ENCODE results near the gene LRP2BP. TPM values are rescaled to one million over a fixed set of nuclear protein-coding genes. Genes with fewer than 3 reads are reported as not detected.

The LRP2BP gene
- total RNA-seq, 4 donors from 2014 or later: 1.7 to 5.5 (median 3.4) TPM

DNA sequence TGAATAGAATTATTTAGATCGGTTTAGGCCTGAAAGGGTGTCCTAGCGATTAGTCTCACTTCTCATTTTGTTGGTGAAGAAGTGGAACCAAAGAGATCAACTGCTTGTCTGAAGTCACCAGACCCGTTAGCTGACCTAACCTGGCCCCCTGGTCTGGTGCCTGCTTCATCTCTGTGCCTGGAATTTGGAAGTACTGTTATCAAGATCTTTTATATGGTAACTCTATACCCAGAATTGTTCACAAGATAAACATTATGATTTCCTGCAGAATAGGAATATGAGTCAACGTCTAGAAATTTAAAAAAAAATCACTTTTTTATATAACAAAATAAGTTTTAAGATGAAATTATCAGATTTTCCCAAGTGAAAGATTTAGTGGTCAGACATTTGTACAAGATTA, 37.2 kb downstream of the LRP2BP start:
- WGBS, 2 donors: 65 to 69% methylated on average over 4 of the region's 4 CpGs
- no peaks in the 10 kb centered on the region for H3K4me1 ChIP-seq
- H3K27ac ChIP-seq: no peak overlapping the region

DNA sequence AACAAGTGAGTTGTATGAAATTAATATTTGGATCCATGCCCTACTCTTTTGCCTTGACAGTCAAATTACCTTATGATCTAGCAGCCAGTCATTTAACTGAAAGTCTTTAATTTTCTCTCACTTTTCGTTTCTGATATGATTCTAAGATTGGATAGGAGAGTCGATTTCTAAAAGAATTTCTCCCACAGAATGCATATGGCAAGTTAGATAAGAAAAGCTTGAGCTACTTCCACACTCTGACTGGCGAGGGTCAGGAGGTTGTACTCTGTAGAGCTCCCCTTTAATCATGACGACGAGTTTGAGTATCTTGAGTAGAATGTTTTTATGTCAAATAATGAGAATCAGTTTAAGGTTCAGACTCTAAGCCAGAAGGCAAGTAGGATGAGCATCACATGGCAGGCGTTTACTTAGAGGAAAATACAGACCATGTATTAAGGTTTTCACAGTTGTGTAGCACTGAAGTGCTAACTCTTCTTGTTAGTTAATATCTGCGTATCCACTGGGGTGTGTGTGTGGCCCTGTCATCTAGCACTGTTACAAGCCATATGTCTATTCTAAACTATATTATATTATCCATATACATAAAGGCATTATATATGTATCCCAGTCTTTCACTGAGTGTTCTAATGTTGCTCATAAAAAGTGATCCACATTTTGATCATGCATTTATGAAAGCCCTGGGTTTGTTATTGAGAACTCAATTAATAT, 37.8 kb downstream of the LRP2BP start:
- Histone ChIP-seq H3K4me1 (no peaks in the 10 kb centered on the region), H3K36me3 (peaks cover 0 to 30% (median 0%) of the 10 kb centered on the region in 3 donors), H3K9me3 (no peaks in the 10 kb centered on the region), H3K27ac (peak overlapping the region in 2 of 4 donors; percentile 55 to 70), H3K4me3 (no peak overlapping the region), H3K27me3 (no peaks in the 10 kb centered on the region)
- TF ChIP-seq EP300 (IDR thresholded peaks at IDR 0.05) (no peak), CTCF (IDR thresholded peaks at IDR 0.05) (no peak), POLR2A (IDR thresholded peaks at IDR 0.05) (no peak)
- no peak for DNase-seq (ENCODE audit: low spot score in 2 of 2)
- WGBS, 2 donors: 78 to 92% methylated on average over 7 of the region's 7 CpGs

More for the DNA sequence above, 37.2 kb downstream of the LRP2BP start:
- H3K27me3 ChIP-seq: no peaks in the 10 kb centered on the region
- no peak for DNase-seq (ENCODE audit: low spot score in 2 of 2)
- TF ChIP-seq POLR2A (IDR thresholded peaks at IDR 0.05) (no peak), CTCF (IDR thresholded peaks at IDR 0.05) (no peak), EP300 (IDR thresholded peaks at IDR 0.05) (no peak)
- no peak overlapping the region for H3K4me3 ChIP-seq
- H3K36me3 ChIP-seq: peaks cover 0 to 26% (median 0%) of the 10 kb centered on the region in 3 donors
- H3K9me3 ChIP-seq: no peaks in the 10 kb centered on the region

DNA sequence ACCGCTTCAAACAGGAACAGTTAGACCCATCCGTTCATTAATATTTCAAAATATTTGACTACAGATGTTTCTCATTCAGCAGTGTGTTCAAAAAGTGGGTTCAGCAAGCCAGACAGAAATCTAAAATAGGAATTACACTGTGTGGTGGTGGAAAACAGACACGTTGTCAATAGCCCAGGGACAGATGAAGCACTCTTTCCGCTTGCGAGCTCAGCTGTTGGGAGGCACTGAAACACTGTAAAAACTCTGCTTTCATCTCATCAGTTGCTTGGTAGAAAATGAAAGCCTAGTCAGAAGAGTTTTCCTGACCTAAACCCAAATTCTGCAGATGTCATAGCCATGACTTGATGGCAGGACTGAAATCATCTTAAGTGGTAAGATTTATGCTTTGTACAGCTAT, 38.5 kb downstream of the LRP2BP start:
- no peak for DNase-seq (ENCODE audit: low spot score in 2 of 2)
- no peak overlapping the region for H3K4me3 ChIP-seq
- no peaks in the 10 kb centered on the region for H3K4me1 ChIP-seq
- no peaks in the 10 kb centered on the region for H3K9me3 ChIP-seq
- H3K36me3 ChIP-seq: peaks cover 0 to 32% (median 0%) of the 10 kb centered on the region in 3 donors
- no peaks in the 10 kb centered on the region for H3K27me3 ChIP-seq
- 77 to 80% methylated on average over 5 of the region's 5 CpGs for WGBS, 2 donors
- peak overlapping the region in 2 of 4 donors; percentile 55 to 70 for H3K27ac ChIP-seq
- TF ChIP-seq EP300 (IDR thresholded peaks at IDR 0.05) (peak in 1 of 2 donors; percentile 38), CTCF (IDR thresholded peaks at IDR 0.05) (no peak)

DNA sequence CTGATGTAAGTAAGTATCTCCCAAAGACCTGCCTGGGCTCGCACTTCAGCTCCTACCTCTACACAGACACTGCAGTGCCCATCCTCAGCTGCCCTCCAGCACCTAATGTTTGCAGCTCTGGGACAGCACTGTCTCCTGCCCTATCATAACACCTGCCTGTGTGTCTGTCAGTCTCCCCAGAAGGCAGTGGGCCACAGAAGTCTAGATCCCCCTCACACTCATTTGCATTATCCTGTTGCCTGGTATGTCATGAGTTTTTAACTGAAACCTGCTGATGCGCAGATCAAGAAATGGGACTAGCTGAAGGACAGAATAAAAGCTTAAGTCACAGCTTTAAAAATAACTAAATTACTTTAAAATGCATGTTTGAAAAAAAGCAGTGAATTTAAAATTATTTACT, 43.0 kb downstream of the LRP2BP start:
- Histone ChIP-seq H3K4me3 (no peak overlapping the region), H3K36me3 (peaks cover 0 to 51% (median 0%) of the 10 kb centered on the region in 3 donors), H3K4me1 (no peaks in the 10 kb centered on the region), H3K27me3 (no peaks in the 10 kb centered on the region), H3K9me3 (no peaks in the 10 kb centered on the region), H3K27ac (no peak overlapping the region)
- TF ChIP-seq CTCF (IDR thresholded peaks at IDR 0.05): no peak
- no peak for TF ChIP-seq EP300 (IDR thresholded peaks at IDR 0.05)
- TF ChIP-seq POLR2A (IDR thresholded peaks at IDR 0.05): no peak
- DNase-seq (ENCODE audit: low spot score in 2 of 2): no peak
- WGBS, 2 donors: 97 to 99% methylated on average over 2 of the region's 2 CpGs

GRCh38 chr4:185352202-185352601, 43.5 kb downstream of the LRP2BP start:
- Histone ChIP-seq H3K4me1 (no peaks in the 10 kb centered on the region), H3K27ac (no peak overlapping the region), H3K4me3 (no peak overlapping the region), H3K36me3 (peaks cover 0 to 56% (median 0%) of the 10 kb centered on the region in 3 donors), H3K9me3 (no peaks in the 10 kb centered on the region), H3K27me3 (no peaks in the 10 kb centered on the region)
- DNase-seq (ENCODE audit: low spot score in 2 of 2): no peak
- WGBS, 2 donors: 90 to 91% methylated on average over 7 of the region's 7 CpGs
- TF ChIP-seq CTCF (IDR thresholded peaks at IDR 0.05) (no peak), EP300 (IDR thresholded peaks at IDR 0.05) (no peak), POLR2A (IDR thresholded peaks at IDR 0.05) (no peak)
